NCI-H1417 treated with DMSO at 0.1 percent for 48 hours (cell line): Measurements from ENCODE around the gene N4BP2.

Experiments
- DNase-seq: peaks from one replicate; lab custom pipeline; 2025; lab: John Stamatoyannopoulos, UW

Gene N4BP2

GRCh38 chr4:40192114-40193015 is 135.7 kb downstream of the N4BP2 start:
- no peak for DNase-seq

- DNase-seq, result no peak
These were observed 136.4 kb downstream of the N4BP2 start for GRCh38 chr4:40193016-40193571.

DNA sequence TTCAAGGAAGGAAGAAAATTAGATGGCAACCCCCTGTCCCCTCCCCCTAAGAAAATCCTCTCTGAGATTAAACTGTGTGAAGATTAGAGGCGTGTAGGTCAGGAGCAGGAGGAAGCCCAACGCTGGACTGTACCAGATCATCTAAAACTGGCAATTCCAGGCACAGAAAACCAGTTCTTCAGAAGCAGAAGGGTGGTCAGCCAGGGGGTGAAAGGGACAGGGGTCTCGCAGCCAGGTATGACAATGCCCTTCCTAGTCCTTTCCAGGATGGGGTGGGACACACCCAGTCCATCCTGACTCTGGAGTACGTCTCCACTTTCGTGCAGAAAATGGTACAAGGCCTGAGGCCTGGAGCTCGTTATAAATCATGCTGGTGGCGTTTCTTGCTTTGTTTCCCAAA is 136.9 kb downstream of the N4BP2 start:
- no peak for DNase-seq

GRCh38 chr4:40194602-40195161 is 138.0 kb downstream of the N4BP2 start:
- no peak for DNase-seq

DNA sequence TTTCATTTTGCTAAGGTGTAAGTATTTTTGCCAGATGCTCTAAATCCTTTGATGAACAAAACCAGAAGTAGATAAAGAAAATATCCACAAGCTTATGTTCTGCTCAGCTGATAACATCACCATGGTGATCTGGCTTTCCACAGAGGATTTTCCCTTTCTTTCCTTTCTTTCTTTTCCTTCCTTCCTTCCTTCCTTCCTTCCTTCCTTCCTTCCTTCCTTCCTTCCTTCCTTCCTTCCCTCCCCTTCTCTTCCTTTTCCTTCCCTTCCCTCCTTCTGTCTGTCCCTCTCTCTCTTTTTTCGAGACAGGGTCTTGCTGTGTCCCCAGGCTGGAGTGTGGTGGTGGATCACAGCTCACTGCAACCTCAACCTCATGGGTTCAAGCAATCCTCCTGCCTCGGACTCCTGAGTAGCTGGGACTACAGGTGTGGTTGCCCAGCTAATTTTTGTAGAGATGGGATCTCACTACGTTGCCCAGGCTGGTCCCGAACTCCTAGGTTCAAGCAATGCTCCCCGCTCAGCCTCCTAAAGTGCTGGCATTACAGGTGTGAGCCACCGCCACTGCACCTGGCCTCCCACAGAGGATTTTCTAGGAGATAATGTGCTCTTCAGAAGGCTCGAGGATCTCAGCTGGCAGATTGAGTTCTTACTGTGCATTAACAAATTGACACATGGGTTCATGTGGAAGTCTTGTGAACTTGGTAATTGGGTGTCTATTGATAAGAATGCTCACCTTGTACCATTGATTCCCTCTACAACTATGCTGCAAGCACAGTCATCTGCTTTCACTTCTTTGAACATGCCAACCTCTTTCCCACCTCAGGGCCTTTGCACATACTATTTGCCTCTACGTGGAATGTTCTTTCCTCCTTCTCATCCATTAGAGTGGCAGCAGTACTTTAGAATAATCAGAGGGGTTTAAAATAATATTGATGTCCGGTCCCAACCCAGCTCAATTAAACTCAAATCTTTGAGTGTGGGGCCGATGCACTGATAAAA is 138.8 kb downstream of the N4BP2 start:
- DNase-seq, result no peak

DNA sequence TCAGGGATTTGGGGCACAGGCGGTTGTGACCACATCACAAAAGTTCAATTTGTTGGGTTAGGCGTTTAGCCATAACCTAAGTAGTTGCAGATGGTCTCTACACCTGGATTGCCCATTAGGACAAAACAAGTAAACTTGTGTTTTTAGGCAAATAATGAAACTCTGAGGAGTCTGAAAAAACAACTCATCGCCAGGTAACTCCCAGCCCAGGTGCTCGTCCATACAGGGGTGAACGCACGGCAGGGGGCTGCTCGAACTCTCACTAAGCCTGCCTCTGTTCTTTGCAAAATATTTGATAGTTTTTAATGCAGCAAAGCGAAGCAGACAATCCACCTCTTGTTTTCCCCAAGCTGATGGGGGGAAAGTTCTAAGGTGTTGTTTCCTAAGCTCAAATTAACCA is 139.6 kb downstream of the N4BP2 start:
- no peak for DNase-seq

DNA sequence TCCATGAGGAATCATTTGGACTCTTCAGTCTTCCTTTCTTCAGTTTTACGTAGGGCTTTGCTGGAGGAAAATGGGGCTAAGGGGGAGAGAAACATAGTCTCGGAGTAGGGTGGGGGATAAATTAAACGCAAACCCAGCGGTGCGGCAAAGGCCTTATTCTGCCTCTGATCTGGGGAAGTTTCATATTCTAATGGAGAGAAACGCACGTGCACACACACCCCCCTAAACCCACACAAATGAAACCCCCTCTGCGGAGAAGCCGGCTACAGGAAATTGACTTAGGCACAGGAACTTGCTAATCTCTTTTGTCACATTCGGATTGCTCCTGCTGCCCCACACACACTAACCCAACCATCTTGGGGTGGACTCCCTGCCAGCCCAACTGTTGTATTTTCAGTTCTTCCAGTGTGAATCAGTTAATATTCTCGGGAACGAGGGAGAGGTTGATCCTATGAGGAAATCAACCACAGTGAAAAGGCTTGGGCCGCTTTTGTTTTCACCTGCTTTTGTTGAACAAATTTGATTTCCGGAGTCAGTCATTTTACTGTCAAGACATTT is 140.2 kb downstream of the N4BP2 start, which contains the start of gene RHOH:
Gene RHOH, plus strand, starts transcription at position 308 of the 558 bp plus-strand sequence. CDS start 46,356 bp downstream, outside the sequence.
- DNase-seq, result no peak

DNA sequence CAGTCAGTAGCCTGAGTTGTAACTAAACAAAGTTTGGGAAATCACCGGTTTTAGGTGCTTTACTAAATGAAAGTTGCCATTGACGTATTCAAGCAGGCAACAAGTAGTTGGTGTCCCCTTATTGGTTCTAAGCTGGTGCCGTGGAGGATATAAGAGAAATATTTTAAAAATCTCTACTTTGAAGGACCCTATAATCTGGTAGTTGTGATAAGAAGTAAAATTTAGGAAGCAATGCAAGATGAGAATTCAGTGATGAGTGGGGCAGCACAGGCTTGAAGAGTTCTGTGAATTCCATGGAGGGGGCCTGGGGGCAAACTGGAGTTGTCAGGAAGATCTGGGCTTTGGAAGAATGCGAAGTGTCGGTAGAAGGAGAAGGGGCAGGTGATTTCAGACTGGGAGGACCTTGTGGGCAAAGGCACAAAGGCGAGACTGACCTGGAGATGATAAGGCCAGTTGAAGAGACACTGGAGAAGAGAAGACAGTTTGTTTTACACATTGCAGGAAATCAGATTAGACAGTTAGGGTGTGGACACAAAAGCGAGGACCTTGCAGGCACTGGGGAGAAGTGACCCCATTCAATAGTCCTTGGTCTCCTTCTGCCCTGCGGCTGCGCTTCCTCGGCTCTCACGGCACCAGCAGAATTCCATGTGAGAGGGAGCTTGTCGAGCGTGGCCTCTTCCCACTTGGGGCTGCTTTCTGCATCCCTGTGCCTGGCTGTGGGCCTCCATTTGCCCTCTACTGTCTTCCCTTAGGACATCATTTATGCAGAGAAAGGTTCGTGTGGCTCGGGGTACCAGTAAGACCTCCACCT is 141.4 kb downstream of the N4BP2 start:
- no peak for DNase-seq

DNA sequence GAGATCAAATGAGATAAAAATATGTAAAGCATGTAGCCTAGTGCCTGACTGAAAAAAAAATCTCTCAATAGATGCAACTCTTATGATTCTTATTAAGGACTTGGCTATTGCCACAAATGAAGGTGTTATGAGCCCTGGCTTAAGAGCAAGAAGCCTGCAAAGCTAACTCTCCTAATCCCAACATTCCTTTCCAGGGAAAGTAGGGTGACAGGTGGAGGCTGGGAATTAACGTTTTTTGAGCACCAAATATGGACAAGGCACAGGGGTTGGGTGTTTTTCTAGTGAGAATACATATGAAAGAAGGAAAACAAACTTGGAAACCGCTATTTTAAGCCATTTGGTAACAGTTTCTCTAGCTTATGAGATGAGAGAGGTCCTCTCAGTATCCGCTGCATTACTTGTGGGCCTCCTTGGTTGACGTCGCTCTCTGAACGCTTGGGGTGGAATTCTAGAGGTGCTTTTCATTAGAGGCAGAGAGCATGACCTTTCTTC is 142.6 kb downstream of the N4BP2 start:
- DNase-seq, result no peak

DNA sequence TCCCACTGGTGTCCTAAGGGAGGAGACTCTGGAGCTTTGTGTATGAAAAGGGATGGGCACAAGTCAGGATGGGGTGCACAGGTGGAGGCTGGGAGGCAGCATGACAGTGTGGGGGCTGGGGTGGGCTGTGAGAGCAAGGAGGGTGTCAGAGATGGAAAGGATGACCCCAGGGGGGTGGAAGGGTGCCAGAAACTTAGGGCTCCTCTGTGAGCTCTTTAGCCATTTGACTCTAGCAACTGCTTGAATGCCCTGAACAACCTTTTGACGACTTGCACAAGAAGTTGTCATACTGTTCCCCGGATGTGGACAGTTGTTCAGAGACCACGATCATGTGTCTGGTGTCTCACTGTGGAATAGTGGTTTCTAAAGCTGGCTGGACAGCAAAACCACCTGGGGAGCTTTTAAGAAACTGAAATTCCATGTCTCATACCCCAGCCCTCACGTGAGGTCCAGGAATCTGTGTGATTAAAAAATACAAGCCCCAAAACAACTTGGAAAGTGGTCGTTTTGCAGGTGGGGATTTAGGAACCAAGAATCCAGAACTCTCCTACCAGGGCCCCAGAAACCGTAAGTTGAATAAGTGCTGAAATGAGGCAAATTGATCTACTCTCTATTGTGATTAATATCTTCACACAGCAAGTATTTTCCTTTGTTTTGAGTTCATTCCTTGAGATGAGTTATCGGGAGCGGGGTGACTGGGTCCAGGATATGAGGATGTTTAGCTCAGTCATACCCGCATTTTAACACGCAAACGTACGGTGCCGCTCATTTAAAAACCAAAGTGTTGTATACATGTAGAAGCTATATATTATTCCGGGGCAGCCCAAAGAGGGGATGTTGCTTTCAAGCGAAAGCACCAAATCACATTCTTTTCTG is 143.6 kb downstream of the N4BP2 start:
- DNase-seq, result no peak

- no peak for DNase-seq
These were observed 144.5 kb downstream of the N4BP2 start for GRCh38 chr4:40200875-40201801.

DNA sequence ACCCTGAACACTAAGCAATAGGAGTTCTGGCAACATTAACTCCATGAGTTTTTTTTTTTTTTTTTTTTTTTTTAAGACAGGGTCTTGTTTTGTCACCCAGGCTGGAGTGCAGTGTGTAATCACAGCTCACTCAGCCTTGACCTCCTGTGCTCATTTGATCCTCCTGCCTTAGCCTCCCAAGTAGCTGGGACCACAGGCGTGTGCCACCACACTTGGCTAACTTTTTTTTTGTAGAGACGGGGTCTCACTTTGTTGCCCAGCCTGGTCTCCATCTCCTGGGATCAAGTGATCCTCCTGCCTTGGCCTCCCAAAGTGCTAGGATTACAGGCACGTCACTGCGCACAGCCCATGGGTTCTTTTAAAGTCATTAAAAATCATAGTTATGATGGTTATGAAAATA is 145.2 kb downstream of the N4BP2 start:
- no peak for DNase-seq

DNA sequence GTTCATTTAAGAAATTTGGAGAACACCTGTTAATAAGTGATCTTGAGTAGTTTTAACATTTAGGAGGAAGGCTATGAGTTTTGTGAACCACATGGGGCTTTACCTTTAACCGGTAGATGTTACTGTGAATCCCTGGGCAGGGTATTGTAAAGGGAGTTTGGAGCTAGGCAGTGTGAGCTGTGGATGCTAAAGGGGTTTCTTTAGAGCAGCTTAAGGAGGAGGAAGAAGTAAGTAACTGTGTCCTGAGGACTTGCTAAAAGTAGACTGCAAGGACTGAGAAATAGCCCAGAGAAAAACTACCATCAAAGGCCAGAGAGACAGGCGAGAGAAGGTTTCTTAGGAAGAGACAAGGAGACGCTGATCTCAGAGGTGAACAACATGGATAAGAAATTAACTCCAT is 145.8 kb downstream of the N4BP2 start:
- no peak for DNase-seq

DNA sequence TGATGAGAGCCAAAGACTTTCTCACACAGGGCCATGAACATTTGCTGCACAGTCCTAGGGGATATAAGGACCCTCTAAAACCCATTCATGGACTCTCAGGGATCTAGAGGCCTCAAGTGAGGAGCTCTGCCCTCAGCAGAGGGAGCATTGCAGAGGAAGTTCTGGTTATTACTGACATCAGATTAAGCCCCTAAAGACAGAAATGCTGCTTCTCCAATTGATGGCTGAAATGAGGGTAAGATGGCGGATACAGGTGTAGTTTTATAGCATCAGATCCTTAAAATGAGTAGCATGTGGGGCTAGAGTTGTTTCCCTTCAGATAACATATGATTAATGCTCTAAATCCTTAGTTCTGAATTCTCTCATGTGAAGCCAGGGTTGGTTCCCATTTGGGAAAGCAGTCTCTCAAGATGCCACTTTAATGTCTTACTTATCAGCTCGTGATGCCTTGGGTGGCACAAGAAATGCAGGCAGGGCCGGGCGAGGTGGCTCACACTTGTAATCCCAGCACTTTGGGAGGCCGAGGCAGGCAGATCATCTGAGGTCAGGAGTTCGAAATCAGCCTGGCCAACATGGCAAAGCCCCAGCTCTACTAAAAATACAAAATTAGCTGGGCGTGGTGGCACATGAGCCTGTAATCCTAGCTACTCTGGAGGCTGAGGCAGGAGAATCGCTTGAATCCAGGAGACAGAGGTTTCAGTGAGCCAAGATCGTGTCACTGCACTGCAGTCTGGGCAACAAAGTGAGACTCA is 148.0 kb downstream of the N4BP2 start:
- no peak for DNase-seq

- DNase-seq, result no peak
These were observed 148.9 kb downstream of the N4BP2 start for GRCh38 chr4:40205259-40206198.

- DNase-seq, result no peak
These were observed 149.8 kb downstream of the N4BP2 start for GRCh38 chr4:40206426-40206825.
